HL-60 (cell line): ENCODE data around the gene DFFA.

ENCODE experiments used
- DNase-seq, 2 experiments: peaks; one replicate each; pipeline ENCODE4 v3.0.0-alpha.2; 2010 to 2020; ENCODE audit warnings: low read depth in 1 of 2, low spot score in 1 of 2
- H3K27ac ChIP-seq: fragments of 250-450 bp; sonication (Bioruptor Pico); replicated peaks from 2 replicates; pipeline ENCODE4 v1.5.1; 2020; ENCODE audit warnings: mild to moderate bottlenecking, moderate library complexity
- H3K27me3 ChIP-seq: fragments of 250-450 bp; sonication (Bioruptor Pico); 2 replicates; pipeline ENCODE4 v1.5.1; 2021; ENCODE audit warnings: mild to moderate bottlenecking, moderate library complexity; ENCODE audit not compliant: insufficient read depth, poor library complexity, severe bottlenecking
- H3K4me3 ChIP-seq: replicated peaks from 2 replicates; pipeline ENCODE4 v1.5.1; 2011; ENCODE audit warnings: mild to moderate bottlenecking, control low read depth, low read length; ENCODE audit not compliant: insufficient read depth
- CTCF ChIP-seq: IDR thresholded peaks from one replicate; pipeline ENCODE4 v1.5.1; 2011; ENCODE audit warnings: low read length, control low read depth, inconsistent platforms; ENCODE audit not compliant: insufficient read depth
- GABPA ChIP-seq: IDR thresholded peaks from 2 replicates; pipeline ENCODE4 v1.6.1; 2012; ENCODE audit warnings: low read depth
- POLR2AphosphoS5 ChIP-seq: IDR thresholded peaks from 2 replicates; pipeline ENCODE4 v1.6.1; 2012; ENCODE audit warnings: low read depth
- REST ChIP-seq: IDR thresholded peaks from 2 replicates; pipeline ENCODE4 v1.6.1; 2012; ENCODE audit warnings: low read depth; ENCODE audit not compliant: insufficient replicate concordance
- SPI1 ChIP-seq: IDR thresholded peaks from 2 replicates; pipeline ENCODE4 v1.6.1; 2012; ENCODE audit warnings: low read depth, mild to moderate bottlenecking, borderline replicate concordance

The DFFA gene

GRCh38 chr1:10498231-10498630 is 25.9 kb upstream of the DFFA start:
- no peak overlapping the region for H3K4me3 ChIP-seq
- DNase-seq, result no peak
- H3K27me3 ChIP-seq, result no peaks in the 10 kb centered on the region
- no peak for TF ChIP-seq REST
- TF ChIP-seq POLR2AphosphoS5, result no peak
- TF ChIP-seq SPI1, result no peak
- no peak for TF ChIP-seq CTCF
- no peak for TF ChIP-seq GABPA
- no peak overlapping the region for H3K27ac ChIP-seq

- TF ChIP-seq POLR2AphosphoS5, result no peak
- Histone ChIP-seq H3K27me3 (no peaks in the 10 kb centered on the region), H3K27ac (no peak overlapping the region), H3K4me3 (no peak overlapping the region)
- peak in 1 of 2 experiments; percentile 32 for DNase-seq
Observed at GRCh38 chr1:10497109-10497508, 24.8 kb upstream of the DFFA start.

GRCh38 chr1:10495952-10496351 is 23.6 kb upstream of the DFFA start:
- no peak overlapping the region for H3K27ac ChIP-seq
- no peak for DNase-seq
- TF ChIP-seq SPI1, result no peak
- TF ChIP-seq CTCF, result no peak
- no peak for TF ChIP-seq REST
- no peak for TF ChIP-seq GABPA
- no peak for TF ChIP-seq POLR2AphosphoS5
- no peak overlapping the region for H3K4me3 ChIP-seq
- H3K27me3 ChIP-seq, result no peaks in the 10 kb centered on the region

GRCh38 chr1:10495475-10495817 is 23.1 kb upstream of the DFFA start:
- no peak for DNase-seq
- Histone ChIP-seq H3K4me3 (no peak overlapping the region), H3K27ac (no peak overlapping the region), H3K27me3 (no peaks in the 10 kb centered on the region)
- TF ChIP-seq CTCF (no peak), SPI1 (no peak), POLR2AphosphoS5 (no peak), GABPA (no peak), REST (no peak)
